H1 (cell line): Measurements from ENCODE around the gene PLOD1. TPM values are rescaled to one million over a fixed set of nuclear protein-coding genes. Genes with fewer than 3 reads are reported as not detected.

Experiments
- CTCF ChIA-PET: fragments of 300-600 bp; sonication (Branson Sonifier 250); formaldehyde crosslinking; loops from one replicate; lab custom pipeline; 2021; ENCODE audit not compliant: partially characterized antibody; lab: Charles Lee
- POLR2A ChIA-PET: fragments of 300-600 bp; sonication (Branson Sonifier 250); formaldehyde crosslinking; loops from one replicate; lab custom pipeline; 2021; ENCODE audit warnings: inconsistent platforms; ENCODE audit not compliant: partially characterized antibody; lab: Charles Lee
- DNase-seq, 2 experiments: peaks; one replicate each; pipeline versions ENCODE4 v3.0.0 to v3.0.0-alpha.2; 2010 to 2022; ENCODE audit warnings: low spot score in 2 of 2, low read depth in 1 of 2, mixed read lengths in 1 of 2
- FAIRE-seq: peaks from 2 replicates; lab custom pipeline; 2011; peaks lifted over from hg19 to GRCh38; lab: Jason Lieb, UNC
- H2AFZ ChIP-seq: 2 replicates; pipeline ENCODE4 v1.8.1; 2012; ENCODE audit warnings: low read length, inconsistent platforms
- H2AK5ac ChIP-seq: 2 replicates; pipeline ENCODE4 v1.6.1; 2013; ENCODE audit warnings: low read depth, low read length
- H2BK120ac ChIP-seq: replicated peaks from 2 replicates; pipeline ENCODE3; 2013; ENCODE audit warnings: low read depth, low read length, inconsistent platforms
- H2BK12ac ChIP-seq: 2 replicates; pipeline ENCODE4 v1.6.1; 2013; ENCODE audit warnings: low read depth, low read length
- H2BK15ac ChIP-seq: 2 replicates; pipeline ENCODE4 v1.6.1; 2013; ENCODE audit warnings: low read length
- H2BK20ac ChIP-seq: 2 replicates; pipeline ENCODE4 v1.6.1; 2013; ENCODE audit warnings: low read length
- H2BK5ac ChIP-seq: 2 replicates; pipeline ENCODE4 v1.6.1; 2013; ENCODE audit warnings: low read depth, low read length
- H3K14ac ChIP-seq: 2 replicates; pipeline ENCODE4 v1.6.1; 2013; ENCODE audit warnings: inconsistent platforms; ENCODE audit not compliant: insufficient read length
- H3K18ac ChIP-seq: 2 replicates; pipeline ENCODE4 v1.6.1; 2013; ENCODE audit warnings: low read length; ENCODE audit errors: extremely low read depth
- H3K23ac ChIP-seq: 2 replicates; pipeline ENCODE4 v1.6.1; 2013; ENCODE audit warnings: inconsistent platforms; ENCODE audit not compliant: insufficient read length
- H3K23me2 ChIP-seq: 2 replicates; pipeline ENCODE4 v1.6.1; 2013; ENCODE audit warnings: low read depth, low read length
- H3K27ac ChIP-seq: 2 replicates; pipeline ENCODE4 v1.6.1; 2011; ENCODE audit warnings: low read depth, low read length, inconsistent platforms
- H3K27me3 ChIP-seq, 4 experiments: replicated peaks in 1 of 4; 1 replicate in 1 of 4; 2 replicates in 3 of 4; pipeline versions ENCODE4 v1.6.1 to v1.8.1; 2011 to 2013; ENCODE audit warnings: low read length in 3 of 4, mild to moderate bottlenecking in 3 of 4, inconsistent platforms in 2 of 4, mixed read lengths in 2 of 4, moderate library complexity in 1 of 4; ENCODE audit not compliant: control insufficient read depth in 3 of 4, insufficient read depth in 3 of 4; ENCODE audit errors: extremely low read depth in 1 of 4
- H3K36me3 ChIP-seq, 4 experiments: 2 replicates each; pipeline versions ENCODE4 v1.6.1 to v1.8.1; 2011 to 2013; ENCODE audit warnings: mild to moderate bottlenecking in 4 of 4, low read length in 3 of 4, moderate library complexity in 2 of 4, control low read depth in 1 of 4, inconsistent platforms in 1 of 4; ENCODE audit not compliant: insufficient read depth in 4 of 4, control insufficient read depth in 2 of 4
- H3K4ac ChIP-seq: replicated peaks from 2 replicates; pipeline ENCODE3; 2013; ENCODE audit warnings: low read length, low read depth, mixed read lengths, inconsistent platforms; ENCODE audit not compliant: insufficient read length
- H3K4me1 ChIP-seq, 4 experiments: replicated peaks in 1 of 4; 1 replicate in 1 of 4; 2 replicates in 3 of 4; pipeline versions ENCODE4 v1.6.1 to v1.8.1; 2011 to 2013; ENCODE audit warnings: low read length in 3 of 4, inconsistent platforms in 2 of 4, mixed read lengths in 1 of 4; ENCODE audit not compliant: insufficient read depth in 4 of 4, control insufficient read depth in 3 of 4
- H3K4me2 ChIP-seq, 2 experiments: 2 replicates each; pipeline versions ENCODE4 v1.6.1 to v1.8.1; 2011 to 2013; ENCODE audit warnings: low read depth in 2 of 2, low read length in 2 of 2, control low read depth in 1 of 2, inconsistent platforms in 1 of 2, mild to moderate bottlenecking in 1 of 2; ENCODE audit not compliant: insufficient read depth in 1 of 2
- H3K4me3 ChIP-seq, 4 experiments: fragments of 200-600, 300-600 bp in 1 of 4; sonication (generic), shearing (Covaris generic), sonication (Bioruptor Twin) in 1 of 4; 2 replicates each; pipeline versions ENCODE4 v1.5.1 to v1.8.1; 2011 to 2016; ENCODE audit warnings: low read length in 4 of 4, low read depth in 3 of 4, control low read depth in 2 of 4, inconsistent platforms in 2 of 4, mild to moderate bottlenecking in 2 of 4, mixed read lengths in 1 of 4, moderate library complexity in 1 of 4; ENCODE audit not compliant: insufficient read depth in 2 of 4; ENCODE audit errors: extremely low read depth in 1 of 4
- H3K56ac ChIP-seq: replicated peaks from 2 replicates; pipeline ENCODE3; 2013; ENCODE audit warnings: low read depth, mild to moderate bottlenecking, mixed read lengths, low read length, inconsistent platforms; ENCODE audit not compliant: insufficient read length
- H3K79me1 ChIP-seq: 2 replicates; pipeline ENCODE4 v1.6.1; 2013; ENCODE audit warnings: low read depth, low read length, control low read depth
- H3K79me2 ChIP-seq, 2 experiments: 2 replicates each; pipeline versions ENCODE4 v1.6.1 to v1.8.1; 2012 to 2013; ENCODE audit warnings: low read length in 2 of 2, mild to moderate bottlenecking in 2 of 2, inconsistent platforms in 1 of 2; ENCODE audit not compliant: insufficient read depth in 2 of 2, control insufficient read depth in 1 of 2
- H3K9ac ChIP-seq, 4 experiments: replicated peaks in 1 of 4; 1 replicate in 1 of 4; 2 replicates in 3 of 4; pipeline versions ENCODE4 v1.6.1 to v1.8.1; 2011 to 2013; ENCODE audit warnings: low read depth in 3 of 4, low read length in 3 of 4, control low read depth in 2 of 4, mild to moderate bottlenecking in 2 of 4, moderate library complexity in 2 of 4, inconsistent platforms in 1 of 4; ENCODE audit errors: extremely low read depth in 1 of 4
- H3K9me3 ChIP-seq, 2 experiments: 2 replicates each; pipeline versions ENCODE4 v1.6.1 to v1.8.1; 2012 to 2013; ENCODE audit warnings: mild to moderate bottlenecking in 2 of 2, moderate library complexity in 2 of 2, control low read depth in 1 of 2, inconsistent platforms in 1 of 2, low read depth in 1 of 2, low read length in 1 of 2, mixed read lengths in 1 of 2; ENCODE audit not compliant: insufficient read depth in 2 of 2
- H4K20me1 ChIP-seq, 2 experiments: replicated peaks in 1 of 2; 2 replicates each; pipeline versions ENCODE3 to v1.8.1; 2011 to 2013; ENCODE audit warnings: inconsistent platforms in 2 of 2, low read length in 2 of 2, mild to moderate bottlenecking in 1 of 2; ENCODE audit not compliant: insufficient read depth in 2 of 2, control insufficient read depth in 1 of 2
- H4K5ac ChIP-seq: 2 replicates; pipeline ENCODE4 v1.6.1; 2013; ENCODE audit warnings: low read length, low read depth, mixed read lengths, inconsistent platforms; ENCODE audit not compliant: insufficient read length
- H4K8ac ChIP-seq: 2 replicates; pipeline ENCODE4 v1.8.0; 2013; ENCODE audit warnings: mild to moderate bottlenecking, moderate library complexity, low read length, inconsistent platforms; ENCODE audit not compliant: insufficient read depth; ENCODE audit errors: extremely low read depth
- H4K91ac ChIP-seq: replicated peaks from 2 replicates; pipeline ENCODE3; 2013; ENCODE audit warnings: low read length, mixed read lengths, inconsistent platforms; ENCODE audit not compliant: insufficient read length
- CBX5 ChIP-seq: fragments of 300-800, 300-1000 bp; sonication (generic); IDR thresholded peaks from 2 replicates; pipeline ENCODE4 v1.7.1; 2016; ENCODE audit warnings: antibody characterized with exemption, low read length, low read depth
- KDM1A ChIP-seq: fragments of 200-600, 300-600 bp; sonication (generic); IDR thresholded peaks from 2 replicates; pipeline ENCODE4 v1.7.1; 2016; ENCODE audit warnings: mild to moderate bottlenecking, low read length, borderline replicate concordance
- SIN3A ChIP-seq, 2 experiments: IDR thresholded peaks in 1 of 2; conservative IDR thresholded peaks in 1 of 2; 2 replicates each; pipeline ENCODE4 v1.6.1; 2011 to 2012; ENCODE audit warnings: low read length in 2 of 2, improper control_type of control experiment in 1 of 2, low read depth in 1 of 2, mild to moderate bottlenecking in 1 of 2
- WGBS, 2 experiments: shearing (Covaris generic) in 1 of 2; methylation state at CpG; one replicate each; pipeline versions ENCODE4 v1.1.6 to v1.1.7; 2013 to 2015; ENCODE audit warnings: low lambda C conversion rate in 2 of 2, mixed read lengths in 2 of 2, inconsistent platforms in 1 of 2, low coverage in 1 of 2, missing lambda C conversion rate in 1 of 2; ENCODE audit not compliant: insufficient replicate concordance in 2 of 2, insufficient coverage in 1 of 2, insufficient read length in 1 of 2; ENCODE audit errors: extremely low coverage in 1 of 2, missing lambda C conversion rate in 1 of 2; 5-methylcytosine and 5-hydroxymethylcytosine counted together
- polyA plus RNA-seq, 7 experiments: library from polyadenylated mRNA; depleted of rRNA in 3 of 7; stranded (reverse) in 5 of 7; unstranded in 2 of 7; fragments of >200 nt in 5 of 7; fragments of 200-250 nt in 2 of 7; gene quantifications; 1 replicate in 5 of 7; 2 replicates in 1 of 7; 4 replicates in 1 of 7; pipeline versions ENCODE4 v1.2.1 to v1.2.3, GENCODE V29; 2011 to 2013; ENCODE audit warnings: missing spikeins in 2 of 7, mixed read lengths in 2 of 7
- total RNA-seq: library from RNA; stranded (reverse); fragmentation: NEBNext Ultra II Directional; extraction: Animal tissue kit (Norgen Biotek cat#: 25700); gene quantifications from 2 replicates; pipeline ENCODE4 v1.2.1, GENCODE V29; 2021

Gene PLOD1
- total and polyA plus RNA-seq, 2 of the 8 experiments (the other 6 are each of a cell fraction or from before 2014, with no cell fraction given) = 44.9 to 51.8 TPM

- Histone ChIP-seq H2AFZ (no peak overlapping the region), H2AK5ac (no peak overlapping the region), H3K79me1 (peaks cover 3% of the 10 kb centered on the region; the same call in 1 of the 2 replicates), H3K4me2 (no peak overlapping the region), H3K4me3 (no peak overlapping the region), H3K23ac (no peak overlapping the region), H2BK120ac (no peak overlapping the region), H3K79me2 (no peaks in the 10 kb centered on the region; a peak in 1 of 4 replicates), H2BK15ac (no peak overlapping the region), H3K9me3 (no peaks in the 10 kb centered on the region), H3K36me3 (no peaks in the 10 kb centered on the region), H3K4ac (no peak overlapping the region), H4K5ac (no peak overlapping the region), H3K9ac (no peak overlapping the region), H3K23me2 (no peaks in the 10 kb centered on the region; the same call in 1 of the 2 replicates), H4K8ac (no peak overlapping the region), H3K14ac (no peak overlapping the region), H2BK20ac (no peak overlapping the region), H4K91ac (no peak overlapping the region), H3K18ac (no peak overlapping the region), H3K27me3 (no peaks in the 10 kb centered on the region), H4K20me1 (no peaks in the 10 kb centered on the region), H2BK12ac (peak overlapping the region; percentile 28; the same call in 1 of the 2 replicates), H3K56ac (no peak overlapping the region), H2BK5ac (no peak overlapping the region), H3K27ac (no peak overlapping the region), H3K4me1 (peaks cover 2 to 19% (median 13%) of the 10 kb centered on the region in 4 experiments)
- no peak for TF ChIP-seq CBX5
- no peak for TF ChIP-seq SIN3A (conservative IDR thresholded peaks at IDR 0.05 in 1 of 2, IDR thresholded peaks at IDR 0.05 in 1 of 2; ENCODE audit: low read depth in 1 of 2, low read length in 2 of 2)
- 0 out of 2 replicates have a peak, but pooled peaks have one; percentile 23 for TF ChIP-seq KDM1A
- no peak for FAIRE-seq
- WGBS, 2 experiments = 82% methylated on average over 7 of the region's 9 CpGs; no CpG with 5 or more reads in 1 of the 2 experiments
- ChIA-PET CTCF (interaction anchor here (0.6 to 2.5 kb wide), 6 partner anchors 17 to 111 kb away, joined by 3 to 13 read pairs (median 4); no protein-coding TSS in a partner anchor), POLR2A (interaction anchor here (1.0 to 15.4 kb wide), 5 partner anchors 12 to 52 kb away, joined by 3 to 263 read pairs (median 3); no protein-coding TSS in a partner anchor)
- no peak for DNase-seq
These were observed 5.9 kb downstream of the PLOD1 start for GRCh38 chr1:11940260-11940921.
